ENCODE data around the gene DNAJC6.

Gene DNAJC6

DNA sequence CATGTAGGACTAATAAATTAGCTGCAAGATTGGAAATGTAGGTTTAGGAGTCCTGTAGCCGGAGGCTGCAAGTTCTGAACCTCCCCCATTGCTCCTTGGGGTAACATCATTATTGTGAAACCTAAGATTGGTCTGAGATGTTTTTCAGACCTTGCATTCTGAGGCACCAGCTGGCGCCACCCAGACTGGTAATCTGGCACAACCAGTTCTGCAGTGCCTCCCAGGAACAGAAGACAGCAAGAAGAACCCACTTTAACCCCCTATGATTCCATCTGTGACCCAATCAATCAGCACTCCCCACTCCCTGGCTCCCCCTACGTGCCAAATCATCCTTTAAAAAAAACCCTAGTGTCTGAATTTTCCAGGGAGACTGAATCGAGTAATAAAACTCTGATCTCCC, 11.6 kb upstream of the DNAJC6 start:
- no peaks in the 10 kb centered on the region for H3K9me3 ChIP-seq (ENCODE audit: control insufficient read depth in 2 of 2, low read length in 2 of 2)
- H3K9ac ChIP-seq (ENCODE audit: low read length in 2 of 2) = no peak overlapping the region
- no peaks in the 10 kb centered on the region for H3K4me1 ChIP-seq (ENCODE audit: control insufficient read depth, insufficient read depth, low read length)
- H3K27ac ChIP-seq (ENCODE audit: low read length) = no peak overlapping the region
- no peaks in the 10 kb centered on the region for H3K27me3 ChIP-seq (ENCODE audit: control insufficient read depth in 1 of 2, insufficient read depth in 2 of 2, low read length in 2 of 2)
- no peaks in the 10 kb centered on the region for H3K36me3 ChIP-seq (ENCODE audit: control insufficient read depth in 2 of 2, insufficient read depth in 2 of 2, low read length in 2 of 2)
- no peak overlapping the region for H3K4me3 ChIP-seq (ENCODE audit: low read length in 2 of 2)

- H3K27me3 ChIP-seq (ENCODE audit: control insufficient read depth in 1 of 2, insufficient read depth in 2 of 2, low read length in 2 of 2) = no peaks in the 10 kb centered on the region
- H3K9ac ChIP-seq (ENCODE audit: low read length in 2 of 2) = no peak overlapping the region
- H3K4me1 ChIP-seq (ENCODE audit: control insufficient read depth, insufficient read depth, low read length) = no peaks in the 10 kb centered on the region
- H3K9me3 ChIP-seq (ENCODE audit: control insufficient read depth in 2 of 2, low read length in 2 of 2) = no peaks in the 10 kb centered on the region
- no peak overlapping the region for H3K4me3 ChIP-seq (ENCODE audit: low read length in 2 of 2)
- no peaks in the 10 kb centered on the region for H3K36me3 ChIP-seq (ENCODE audit: control insufficient read depth in 2 of 2, insufficient read depth in 2 of 2, low read length in 2 of 2)
- H3K27ac ChIP-seq (ENCODE audit: low read length) = no peak overlapping the region
Measured at GRCh38 chr1:65299328-65299727, 10.0 kb upstream of the DNAJC6 start.

DNA sequence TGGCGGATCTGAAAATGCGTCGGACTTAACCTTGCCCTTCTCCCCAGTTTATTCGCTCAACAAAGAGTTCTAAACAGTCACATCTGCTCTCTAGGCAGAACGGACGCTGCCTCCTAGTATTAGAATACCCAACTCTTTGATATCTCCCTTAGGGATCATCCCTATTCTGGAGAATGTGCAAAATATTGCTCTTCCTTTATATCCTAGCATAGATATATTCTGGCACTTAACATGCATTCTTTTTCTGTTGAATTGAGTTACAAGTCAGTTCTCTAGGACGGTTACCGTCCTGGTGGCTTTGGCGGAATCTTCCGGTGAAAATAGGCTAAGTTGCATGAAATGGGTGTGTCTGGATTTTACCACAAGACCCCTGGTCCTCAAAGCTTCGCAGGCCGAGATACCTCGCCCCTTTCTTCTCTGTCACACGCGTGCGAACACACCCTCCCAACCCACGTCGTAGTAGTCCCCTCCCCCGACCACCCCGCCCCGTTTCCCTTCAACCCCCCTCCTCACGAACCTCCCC, 501 bp upstream of the DNAJC6 start:
- no peaks in the 10 kb centered on the region for H3K9me3 ChIP-seq (ENCODE audit: control insufficient read depth in 2 of 2, low read length in 2 of 2)
- H3K27ac ChIP-seq (ENCODE audit: low read length) = no peak overlapping the region
- H3K4me1 ChIP-seq (ENCODE audit: control insufficient read depth, insufficient read depth, low read length) = peaks cover 5% of the 10 kb centered on the region
- H3K4me3 ChIP-seq (ENCODE audit: low read length in 2 of 2) = peak overlapping the region; percentile 53 to 62
- H3K27me3 ChIP-seq (ENCODE audit: control insufficient read depth in 1 of 2, insufficient read depth in 2 of 2, low read length in 2 of 2) = peaks cover 8 to 21% of the 10 kb centered on the region in 2 donors
- no peak overlapping the region for H3K9ac ChIP-seq (ENCODE audit: low read length in 2 of 2)
- no peaks in the 10 kb centered on the region for H3K36me3 ChIP-seq (ENCODE audit: control insufficient read depth in 2 of 2, insufficient read depth in 2 of 2, low read length in 2 of 2)

GRCh38 chr1:65310078-65310587, 790 bp downstream of the DNAJC6 start:
- H3K27ac ChIP-seq (ENCODE audit: low read length) = no peak overlapping the region

GRCh38 chr1:65311760-65312159, 2.4 kb downstream of the DNAJC6 start:
- no peaks in the 10 kb centered on the region for H3K36me3 ChIP-seq (ENCODE audit: control insufficient read depth in 2 of 2, insufficient read depth in 2 of 2, low read length in 2 of 2)
- H3K4me1 ChIP-seq (ENCODE audit: control insufficient read depth, insufficient read depth, low read length) = peaks cover 5% of the 10 kb centered on the region
- no peak overlapping the region for H3K27ac ChIP-seq (ENCODE audit: low read length)
- no peak overlapping the region for H3K9ac ChIP-seq (ENCODE audit: low read length in 2 of 2)
- peaks cover 8 to 24% of the 10 kb centered on the region in 2 donors for H3K27me3 ChIP-seq (ENCODE audit: control insufficient read depth in 1 of 2, insufficient read depth in 2 of 2, low read length in 2 of 2)
- no peaks in the 10 kb centered on the region for H3K9me3 ChIP-seq (ENCODE audit: control insufficient read depth in 2 of 2, low read length in 2 of 2)
- no peak overlapping the region for H3K4me3 ChIP-seq (ENCODE audit: low read length in 2 of 2)

More at GRCh38 chr1:65310078-65310587, 790 bp downstream of the DNAJC6 start:
- H3K4me1 ChIP-seq (ENCODE audit: control insufficient read depth, insufficient read depth, low read length) = peaks cover 5% of the 10 kb centered on the region
- peak overlapping the region; percentile 53 to 62 for H3K4me3 ChIP-seq (ENCODE audit: low read length in 2 of 2)
- no peak overlapping the region for H3K9ac ChIP-seq (ENCODE audit: low read length in 2 of 2)
- peaks cover 8 to 24% of the 10 kb centered on the region in 2 donors for H3K27me3 ChIP-seq (ENCODE audit: control insufficient read depth in 1 of 2, insufficient read depth in 2 of 2, low read length in 2 of 2)
- no peaks in the 10 kb centered on the region for H3K36me3 ChIP-seq (ENCODE audit: control insufficient read depth in 2 of 2, insufficient read depth in 2 of 2, low read length in 2 of 2)
- no peaks in the 10 kb centered on the region for H3K9me3 ChIP-seq (ENCODE audit: control insufficient read depth in 2 of 2, low read length in 2 of 2)

- Histone ChIP-seq H3K27me3 (ENCODE audit: control insufficient read depth in 1 of 2, insufficient read depth in 2 of 2, low read length in 2 of 2) (peaks cover 2 to 9% of the 10 kb centered on the region in 2 donors), H3K4me1 (ENCODE audit: control insufficient read depth, insufficient read depth, low read length) (no peaks in the 10 kb centered on the region), H3K27ac (ENCODE audit: low read length) (no peak overlapping the region), H3K36me3 (ENCODE audit: control insufficient read depth in 2 of 2, insufficient read depth in 2 of 2, low read length in 2 of 2) (no peaks in the 10 kb centered on the region), H3K4me3 (ENCODE audit: low read length in 2 of 2) (no peak overlapping the region), H3K9ac (ENCODE audit: low read length in 2 of 2) (no peak overlapping the region), H3K9me3 (ENCODE audit: control insufficient read depth in 2 of 2, low read length in 2 of 2) (no peaks in the 10 kb centered on the region)
Measured at GRCh38 chr1:65316233-65316632, 6.9 kb downstream of the DNAJC6 start.

DNA sequence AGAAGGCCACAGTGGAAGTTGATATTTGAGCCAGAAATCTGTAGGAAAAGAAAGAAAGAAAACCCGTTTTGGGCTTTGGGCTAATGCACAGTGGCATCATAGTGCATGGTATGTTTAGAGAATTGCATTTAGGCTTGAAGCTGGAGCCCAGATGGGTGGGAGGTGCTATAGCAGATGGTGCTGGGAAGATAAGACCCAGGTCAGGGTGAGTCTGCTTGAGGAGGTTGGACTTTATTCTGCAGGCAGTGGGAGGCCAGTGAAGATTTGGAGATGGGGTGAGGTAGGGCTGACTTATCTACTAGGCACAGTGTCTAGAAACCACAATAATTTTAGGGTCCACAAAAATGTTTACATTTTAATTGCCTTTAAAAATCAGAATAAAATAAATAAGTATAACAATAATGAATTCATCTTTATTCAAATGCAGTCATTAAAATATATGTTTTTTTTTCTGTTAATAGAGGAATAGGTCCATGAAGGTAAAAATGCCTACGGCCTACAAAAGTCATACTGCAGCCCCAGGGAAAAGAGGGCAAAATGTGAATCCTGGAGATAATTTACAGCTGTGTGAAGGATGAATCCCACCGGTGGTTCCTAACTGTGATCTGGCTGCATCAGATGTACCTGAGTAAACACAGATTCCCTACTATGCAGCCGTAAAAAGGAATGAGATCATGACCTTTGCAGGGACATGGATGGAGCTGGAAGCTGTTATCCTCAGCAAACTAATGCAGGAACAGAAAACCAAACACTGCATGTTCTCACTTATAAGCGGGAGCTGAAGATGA, 8.7 kb downstream of the DNAJC6 start:
- H3K27me3 ChIP-seq (ENCODE audit: control insufficient read depth in 1 of 2, insufficient read depth in 2 of 2, low read length in 2 of 2) = peaks cover 2 to 9% of the 10 kb centered on the region in 2 donors
- H3K4me1 ChIP-seq (ENCODE audit: control insufficient read depth, insufficient read depth, low read length) = no peaks in the 10 kb centered on the region
- H3K4me3 ChIP-seq (ENCODE audit: low read length in 2 of 2) = no peak overlapping the region
- no peak overlapping the region for H3K27ac ChIP-seq (ENCODE audit: low read length)
- no peak overlapping the region for H3K9ac ChIP-seq (ENCODE audit: low read length in 2 of 2)
- H3K9me3 ChIP-seq (ENCODE audit: control insufficient read depth in 2 of 2, low read length in 2 of 2) = no peaks in the 10 kb centered on the region
- no peaks in the 10 kb centered on the region for H3K36me3 ChIP-seq (ENCODE audit: control insufficient read depth in 2 of 2, insufficient read depth in 2 of 2, low read length in 2 of 2)

DNA sequence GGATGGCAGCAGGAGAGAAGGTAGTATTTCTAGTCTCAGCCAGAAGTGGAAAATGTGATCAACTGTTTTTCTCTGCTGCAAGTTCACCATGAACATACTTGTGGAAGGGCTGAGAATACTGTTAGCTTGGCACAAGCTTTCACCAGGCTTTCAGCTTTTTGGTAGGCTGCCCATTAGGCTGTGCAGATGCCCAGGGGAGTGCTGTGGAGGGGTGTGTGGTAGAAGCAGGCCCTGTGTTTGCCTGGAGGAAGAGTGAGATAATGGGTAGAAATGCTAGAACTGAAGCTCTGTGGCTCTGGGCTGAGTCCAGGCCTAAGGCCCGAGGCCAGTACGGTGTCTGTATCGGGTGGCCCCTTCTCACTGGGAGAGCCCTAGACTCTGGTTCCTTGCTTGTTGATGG, 9.8 kb downstream of the DNAJC6 start:
- no peak overlapping the region for H3K9ac ChIP-seq (ENCODE audit: low read length in 2 of 2)

GRCh38 chr1:65319754-65320153, 10.4 kb downstream of the DNAJC6 start:
- no peaks in the 10 kb centered on the region for H3K36me3 ChIP-seq (ENCODE audit: control insufficient read depth in 2 of 2, insufficient read depth in 2 of 2, low read length in 2 of 2)
- peaks cover 0 to 2% of the 10 kb centered on the region in 2 donors for H3K27me3 ChIP-seq (ENCODE audit: control insufficient read depth in 1 of 2, insufficient read depth in 2 of 2, low read length in 2 of 2)
- H3K4me3 ChIP-seq (ENCODE audit: low read length in 2 of 2) = no peak overlapping the region
- H3K9me3 ChIP-seq (ENCODE audit: control insufficient read depth in 2 of 2, low read length in 2 of 2) = no peaks in the 10 kb centered on the region
- no peaks in the 10 kb centered on the region for H3K4me1 ChIP-seq (ENCODE audit: control insufficient read depth, insufficient read depth, low read length)
- no peak overlapping the region for H3K27ac ChIP-seq (ENCODE audit: low read length)
- H3K9ac ChIP-seq (ENCODE audit: low read length in 2 of 2) = no peak overlapping the region

More for the DNA sequence above, 9.8 kb downstream of the DNAJC6 start:
- H3K4me3 ChIP-seq (ENCODE audit: low read length in 2 of 2) = no peak overlapping the region
- peaks cover 0 to 3% of the 10 kb centered on the region in 2 donors for H3K27me3 ChIP-seq (ENCODE audit: control insufficient read depth in 1 of 2, insufficient read depth in 2 of 2, low read length in 2 of 2)
- no peaks in the 10 kb centered on the region for H3K36me3 ChIP-seq (ENCODE audit: control insufficient read depth in 2 of 2, insufficient read depth in 2 of 2, low read length in 2 of 2)
- H3K9me3 ChIP-seq (ENCODE audit: control insufficient read depth in 2 of 2, low read length in 2 of 2) = no peaks in the 10 kb centered on the region
- no peaks in the 10 kb centered on the region for H3K4me1 ChIP-seq (ENCODE audit: control insufficient read depth, insufficient read depth, low read length)
- H3K27ac ChIP-seq (ENCODE audit: low read length) = no peak overlapping the region

- Histone ChIP-seq H3K9ac (ENCODE audit: low read length in 2 of 2) (no peak overlapping the region), H3K27ac (ENCODE audit: low read length) (no peak overlapping the region), H3K27me3 (ENCODE audit: control insufficient read depth in 1 of 2, insufficient read depth in 2 of 2, low read length in 2 of 2) (no peaks in the 10 kb centered on the region)
Measured at GRCh38 chr1:65321879-65322278, 12.5 kb downstream of the DNAJC6 start.

DNA sequence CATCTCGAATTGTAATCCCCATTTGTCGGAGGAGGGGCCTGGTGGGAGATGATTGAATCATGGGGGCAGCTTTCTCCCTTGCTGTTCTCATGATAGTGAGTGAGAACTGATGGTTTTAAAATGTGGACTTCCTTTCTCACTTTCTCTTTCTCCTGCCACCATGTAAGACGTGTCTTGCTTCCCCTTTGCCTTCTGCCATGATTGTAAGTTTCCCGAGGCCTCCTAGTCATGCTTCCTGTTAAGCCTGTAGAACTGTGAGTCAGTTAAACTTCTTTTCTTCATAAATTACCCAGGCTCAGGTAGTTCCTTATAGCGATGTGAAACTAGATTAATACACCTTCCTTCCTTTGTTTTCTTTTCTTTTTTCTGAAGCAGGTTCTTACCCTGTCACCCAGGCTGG, 13.9 kb downstream of the DNAJC6 start:
- Histone ChIP-seq H3K9ac (ENCODE audit: low read length in 2 of 2) (no peak overlapping the region), H3K27me3 (ENCODE audit: control insufficient read depth in 1 of 2, insufficient read depth in 2 of 2, low read length in 2 of 2) (no peaks in the 10 kb centered on the region), H3K9me3 (ENCODE audit: control insufficient read depth in 2 of 2, low read length in 2 of 2) (no peaks in the 10 kb centered on the region), H3K4me1 (ENCODE audit: control insufficient read depth, insufficient read depth, low read length) (no peaks in the 10 kb centered on the region), H3K36me3 (ENCODE audit: control insufficient read depth in 2 of 2, insufficient read depth in 2 of 2, low read length in 2 of 2) (no peaks in the 10 kb centered on the region), H3K27ac (ENCODE audit: low read length) (no peak overlapping the region), H3K4me3 (ENCODE audit: low read length in 2 of 2) (no peak overlapping the region)

More at GRCh38 chr1:65321879-65322278, 12.5 kb downstream of the DNAJC6 start:
- Histone ChIP-seq H3K4me3 (ENCODE audit: low read length in 2 of 2) (no peak overlapping the region), H3K9me3 (ENCODE audit: control insufficient read depth in 2 of 2, low read length in 2 of 2) (no peaks in the 10 kb centered on the region), H3K36me3 (ENCODE audit: control insufficient read depth in 2 of 2, insufficient read depth in 2 of 2, low read length in 2 of 2) (no peaks in the 10 kb centered on the region), H3K4me1 (ENCODE audit: control insufficient read depth, insufficient read depth, low read length) (no peaks in the 10 kb centered on the region)

All from stomach smooth muscle (tissue), 2 donors.